Left hindlimb (tissue), 1 donor: ENCODE results near the gene TMEM132D.
"Not testable (repeated sequence)": the region's sequence is repeated elsewhere in the genome, so short reads cannot be mapped to it uniquely, and the experiment has no call there.

Experiments
- DNase-seq: peaks from one replicate; pipeline ENCODE4 v3.0.0-alpha.2; 2018

The TMEM132D gene

DNA sequence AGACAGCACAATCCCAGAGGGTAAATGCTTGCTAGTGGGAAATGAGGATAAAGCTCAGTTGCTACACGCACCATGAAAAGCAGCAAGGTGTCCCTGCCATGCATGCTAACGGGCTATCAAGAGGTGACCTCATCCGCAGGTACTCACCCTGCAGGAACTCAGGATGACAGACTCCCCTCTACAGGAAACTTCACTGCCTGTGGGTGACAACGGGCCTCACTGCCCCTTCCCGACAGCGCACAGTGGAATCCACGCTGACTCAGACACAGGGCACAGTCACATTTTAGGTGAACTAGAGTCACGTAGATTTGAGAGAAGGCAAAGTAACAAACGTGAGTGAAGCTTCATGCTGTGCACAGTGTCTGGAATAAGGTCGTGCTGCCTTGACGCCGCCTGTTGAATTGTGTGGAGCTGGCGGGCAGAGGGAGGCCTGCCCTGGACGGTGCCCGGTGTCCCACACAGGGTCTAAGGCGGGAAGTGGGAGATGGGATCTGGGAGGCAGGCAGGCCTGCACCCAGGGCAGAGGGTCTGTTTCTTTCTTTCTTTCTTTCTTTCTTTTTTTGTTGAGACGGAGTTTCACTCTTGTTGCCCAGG lies 331.8 kb downstream of the TMEM132D start:
- no peak for DNase-seq

- no peak for DNase-seq
Observed at GRCh38 chr12:129570796-129571400, 332.9 kb downstream of the TMEM132D start.

- no peak for DNase-seq
Observed at GRCh38 chr12:129566800-129567199, 337.0 kb downstream of the TMEM132D start.

GRCh38 chr12:129564768-129565167 lies 339.1 kb downstream of the TMEM132D start:
- no peak for DNase-seq

DNA sequence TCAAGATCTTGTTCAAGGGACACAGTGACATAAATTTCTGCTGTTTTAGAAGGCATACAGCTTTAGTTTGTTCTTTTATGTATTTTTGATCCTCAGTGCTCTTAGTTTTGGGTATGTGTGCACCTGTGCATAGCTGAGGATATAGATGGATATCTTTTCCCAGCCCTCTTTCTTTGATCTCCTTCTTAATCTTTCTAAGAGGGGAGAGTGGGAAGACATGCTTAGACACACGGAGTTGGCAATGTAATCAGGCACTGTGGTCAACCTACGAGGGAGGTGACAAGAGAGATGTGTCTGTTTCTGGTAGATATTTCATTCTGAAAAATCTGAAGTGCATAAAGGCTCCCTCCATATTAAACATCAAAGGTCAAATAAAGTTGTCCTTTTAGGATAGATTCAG lies 340.6 kb downstream of the TMEM132D start:
- no peak for DNase-seq

DNA sequence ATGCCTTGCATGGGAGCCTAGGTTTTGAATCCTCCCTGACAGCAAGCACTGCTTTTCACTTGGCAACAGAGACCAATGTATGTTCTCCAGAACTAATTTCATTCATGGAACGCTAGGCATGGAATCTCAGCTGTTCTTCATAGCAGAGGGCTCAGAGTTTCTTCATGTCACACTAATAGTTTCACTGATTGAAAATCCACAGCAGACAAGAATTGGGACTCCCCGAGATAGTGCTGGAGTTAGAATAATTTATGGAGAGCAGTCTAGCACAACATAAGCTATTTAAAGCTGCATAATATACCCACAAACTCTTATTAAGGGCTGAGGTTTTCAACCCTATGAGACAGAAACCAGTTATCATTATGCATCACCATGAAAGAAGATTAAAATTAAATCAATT lies 342.5 kb downstream of the TMEM132D start:
- DNase-seq, result no peak

DNA sequence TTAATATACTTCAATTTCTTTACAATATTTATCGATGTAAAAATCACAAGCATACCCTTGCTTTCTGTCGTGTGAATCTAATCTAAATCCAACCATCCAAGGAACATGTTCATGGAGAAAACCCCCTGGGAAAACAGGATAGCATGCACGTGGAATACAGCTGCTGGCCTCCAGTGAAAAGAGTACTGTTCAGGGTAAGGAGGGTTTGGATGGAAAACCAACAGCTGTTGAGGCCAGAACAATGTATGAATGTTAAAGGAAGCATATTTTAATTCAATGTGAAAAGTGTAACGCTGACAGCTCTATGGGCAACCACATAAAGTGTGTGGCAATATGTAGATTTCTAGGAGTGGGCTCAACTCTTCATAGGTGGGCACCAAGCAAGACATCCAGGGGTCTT lies 344.0 kb downstream of the TMEM132D start:
- peak; percentile 43 for DNase-seq

DNA sequence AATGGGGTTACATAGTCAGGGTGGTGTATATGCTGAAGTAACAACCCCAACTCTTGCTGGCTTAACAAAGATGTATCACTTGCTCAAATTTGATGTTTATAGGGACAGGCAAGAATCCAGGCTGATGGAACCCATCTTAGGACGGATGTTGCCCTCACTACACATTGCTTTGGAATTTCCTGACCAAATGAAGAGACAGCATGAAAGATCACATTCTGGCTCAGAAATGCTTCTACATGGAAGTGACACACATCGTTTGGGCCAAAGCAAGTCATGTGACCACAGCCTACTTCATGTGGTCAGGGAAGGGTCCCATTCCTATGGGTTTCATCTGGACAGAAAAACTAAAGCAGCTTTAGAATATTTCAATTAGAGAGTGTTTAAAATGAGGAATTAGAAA lies 345.8 kb downstream of the TMEM132D start:
- DNase-seq, result no peak

- DNase-seq, result no peak
Observed at GRCh38 chr12:129556082-129556481, 347.7 kb downstream of the TMEM132D start.

GRCh38 chr12:129552996-129553750 lies 350.7 kb downstream of the TMEM132D start:
- no peak for DNase-seq

- DNase-seq, result no peak
Observed at GRCh38 chr12:129551441-129551840, 352.4 kb downstream of the TMEM132D start.

- DNase-seq, result no peak
Observed at GRCh38 chr12:129550353-129550752, 353.5 kb downstream of the TMEM132D start.

GRCh38 chr12:129549656-129550055 lies 354.2 kb downstream of the TMEM132D start:
- DNase-seq, result no peak

DNA sequence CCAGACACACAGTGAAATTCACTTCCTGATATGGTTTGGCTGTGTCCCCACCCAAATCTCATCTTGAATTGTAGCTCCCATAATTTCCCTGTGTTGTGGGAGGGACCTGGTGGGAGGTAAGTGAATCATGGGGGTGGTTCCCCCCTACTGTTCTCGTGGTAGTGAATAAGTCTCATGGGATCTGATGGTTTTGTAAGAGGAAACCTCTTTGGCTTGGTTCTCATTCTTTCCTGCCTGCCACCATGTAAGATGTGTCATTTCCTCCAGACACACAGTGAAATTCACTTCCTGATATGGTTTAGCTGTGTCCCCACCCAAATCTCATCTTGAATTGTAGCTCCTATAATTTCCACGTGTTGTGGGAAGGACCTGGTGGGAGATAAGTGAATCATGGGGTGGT lies 354.8 kb downstream of the TMEM132D start:
- DNase-seq, result not testable (repeated sequence)

DNA sequence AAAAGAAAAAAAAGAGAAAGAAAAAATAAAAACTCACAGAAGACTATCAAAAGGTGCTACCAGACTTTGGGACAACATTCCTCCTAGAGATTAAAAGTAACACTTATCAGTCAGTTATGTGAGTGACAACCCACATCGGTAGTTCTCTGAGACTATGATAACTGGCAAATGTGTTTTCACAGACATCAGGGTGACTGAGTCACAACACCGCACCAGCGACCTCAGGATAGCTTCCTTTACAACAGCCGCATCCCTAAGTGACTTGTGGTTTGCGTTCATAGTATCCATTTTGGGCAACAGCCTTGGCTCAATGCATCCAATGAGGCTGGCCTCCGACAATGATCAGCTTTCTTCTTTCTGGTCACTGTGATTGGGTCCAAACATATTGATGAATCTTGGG lies 359.1 kb downstream of the TMEM132D start:
- no peak for DNase-seq

DNA sequence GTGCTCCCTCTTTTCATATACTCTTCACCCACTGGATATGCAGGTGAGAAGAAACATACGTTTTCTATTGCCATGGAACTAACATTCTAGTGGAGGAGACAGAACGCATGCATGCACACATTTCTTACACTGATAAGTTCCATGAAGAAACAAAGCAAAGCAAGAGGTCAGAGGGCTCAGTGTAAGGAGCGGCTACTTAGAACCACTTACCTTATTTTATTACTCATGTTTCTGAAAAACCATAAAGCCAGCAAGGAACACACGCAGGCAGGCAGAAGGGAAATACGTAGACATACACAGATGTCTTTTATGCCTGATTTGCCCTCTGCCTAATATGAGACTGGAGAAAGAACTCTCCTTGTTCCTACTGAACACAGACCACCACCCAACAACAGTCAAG lies 362.9 kb downstream of the TMEM132D start:
- DNase-seq, result no peak

DNA sequence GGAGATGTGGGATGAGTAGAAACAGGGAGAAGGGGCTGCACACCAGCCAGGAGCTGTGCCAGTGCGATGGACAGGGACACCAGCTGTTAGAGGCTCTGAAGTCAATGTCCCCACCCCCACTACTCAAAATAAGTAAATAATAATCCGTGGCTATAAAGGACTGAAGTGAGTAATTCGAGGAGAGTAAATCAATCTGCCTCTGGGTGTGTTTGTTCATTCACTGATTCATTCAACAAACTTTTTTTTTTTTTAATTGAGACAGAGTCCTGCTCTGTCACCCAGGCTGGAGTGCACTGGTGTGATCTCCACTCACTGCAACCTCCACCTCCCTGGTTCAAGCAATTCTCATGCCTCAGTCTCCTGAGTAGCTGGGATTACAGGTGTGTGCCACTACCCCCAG lies 363.6 kb downstream of the TMEM132D start:
- DNase-seq, result no peak

GRCh38 chr12:129538724-129539335 lies 365.0 kb downstream of the TMEM132D start:
- not testable (repeated sequence) for DNase-seq

GRCh38 chr12:129538137-129538536 lies 365.7 kb downstream of the TMEM132D start:
- no peak for DNase-seq

DNA sequence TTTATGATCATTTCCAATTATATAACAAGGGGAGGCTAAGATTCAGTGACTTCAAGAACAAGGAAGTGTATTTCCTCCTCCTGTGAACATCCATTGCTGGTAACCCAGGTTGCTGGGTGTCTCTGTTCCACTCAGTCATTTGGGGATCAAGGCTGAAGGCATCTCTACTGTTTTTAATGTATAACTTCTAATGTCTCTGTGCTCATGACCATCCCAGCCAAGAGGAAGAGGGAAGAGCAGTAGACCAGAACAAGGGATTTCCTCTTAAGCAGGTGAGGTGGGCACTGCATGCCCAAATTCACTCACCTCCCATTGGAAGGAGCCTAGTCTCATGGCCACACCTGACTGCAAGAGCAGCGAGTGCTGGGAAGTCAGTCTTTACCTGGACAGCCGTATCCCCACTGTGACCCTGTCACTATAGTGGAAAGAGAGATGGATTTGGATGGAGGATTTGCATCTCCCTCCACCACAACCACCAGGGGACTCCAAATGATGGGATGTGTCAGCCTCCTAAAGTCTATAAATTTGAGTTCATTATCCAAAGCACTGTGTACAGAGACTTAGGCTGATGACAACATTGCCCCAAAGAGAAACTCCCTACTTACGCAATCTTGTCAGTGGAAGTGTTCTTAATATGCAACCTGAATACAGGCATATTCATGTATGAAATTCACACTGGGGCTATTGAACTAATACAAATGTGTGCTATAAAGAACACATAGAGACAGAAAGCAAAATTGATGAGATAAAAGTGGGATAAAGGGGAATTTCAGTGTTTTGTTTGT lies 368.7 kb downstream of the TMEM132D start:
- no peak for DNase-seq

- DNase-seq, result no peak
Observed at GRCh38 chr12:129532707-129533499, 370.9 kb downstream of the TMEM132D start.

GRCh38 chr12:129532082-129532481 lies 371.7 kb downstream of the TMEM132D start:
- no peak for DNase-seq
